ENCODE results near the gene RAB5A. TPM values are rescaled to one million over a fixed set of nuclear protein-coding genes. Genes with fewer than 3 reads are reported as not detected.

The RAB5A gene
- total RNA-seq, 4 donors from 2014 or later: 34.1 to 76.4 (median 60.0) TPM

DNA sequence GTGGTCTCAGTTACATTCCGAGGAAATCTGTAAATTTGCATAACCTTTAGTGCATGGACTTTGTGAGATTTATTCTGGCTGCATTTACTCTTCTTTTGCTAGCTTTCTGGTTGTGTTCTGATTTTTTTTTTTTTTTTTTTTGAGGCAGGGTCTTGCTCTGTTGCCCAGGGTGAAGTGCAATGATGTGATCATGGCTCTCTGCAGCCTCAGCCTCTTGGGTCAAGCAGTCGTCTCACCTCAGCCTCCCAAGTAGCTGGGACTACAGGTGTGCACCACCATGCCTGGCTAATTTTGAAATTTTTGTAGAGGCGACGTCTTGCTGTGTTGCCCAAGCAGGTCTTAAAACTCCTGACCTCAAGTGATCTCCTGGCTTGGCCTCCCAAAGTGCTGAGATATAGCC lies 12.6 kb downstream of the RAB5A start:
- no peak for TF ChIP-seq POLR2A (IDR thresholded peaks at IDR 0.05)
- TF ChIP-seq, protein P1, sequence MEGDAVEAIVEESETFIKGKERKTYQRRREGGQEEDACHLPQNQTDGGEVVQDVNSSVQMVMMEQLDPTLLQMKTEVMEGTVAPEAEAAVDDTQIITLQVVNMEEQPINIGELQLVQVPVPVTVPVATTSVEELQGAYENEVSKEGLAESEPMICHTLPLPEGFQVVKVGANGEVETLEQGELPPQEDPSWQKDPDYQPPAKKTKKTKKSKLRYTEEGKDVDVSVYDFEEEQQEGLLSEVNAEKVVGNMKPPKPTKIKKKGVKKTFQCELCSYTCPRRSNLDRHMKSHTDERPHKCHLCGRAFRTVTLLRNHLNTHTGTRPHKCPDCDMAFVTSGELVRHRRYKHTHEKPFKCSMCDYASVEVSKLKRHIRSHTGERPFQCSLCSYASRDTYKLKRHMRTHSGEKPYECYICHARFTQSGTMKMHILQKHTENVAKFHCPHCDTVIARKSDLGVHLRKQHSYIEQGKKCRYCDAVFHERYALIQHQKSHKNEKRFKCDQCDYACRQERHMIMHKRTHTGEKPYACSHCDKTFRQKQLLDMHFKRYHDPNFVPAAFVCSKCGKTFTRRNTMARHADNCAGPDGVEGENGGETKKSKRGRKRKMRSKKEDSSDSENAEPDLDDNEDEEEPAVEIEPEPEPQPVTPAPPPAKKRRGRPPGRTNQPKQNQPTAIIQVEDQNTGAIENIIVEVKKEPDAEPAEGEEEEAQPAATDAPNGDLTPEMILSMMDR (IDR thresholded peaks at IDR 0.05): no peak
- Histone ChIP-seq H3K4me1 (peaks cover 0 to 3% of the 10 kb centered on the region in 2 donors), H3K27me3 (no peaks in the 10 kb centered on the region), H3K9me3 (no peaks in the 10 kb centered on the region), H3K4me3 (no peak overlapping the region), H3K36me3 (no peaks in the 10 kb centered on the region), H3K27ac (no peak overlapping the region)
- intact Hi-C loops (cut with DNase I; ENCODE audit: low total_unique reads): no loop called here
- DNase-seq: no peak

DNA sequence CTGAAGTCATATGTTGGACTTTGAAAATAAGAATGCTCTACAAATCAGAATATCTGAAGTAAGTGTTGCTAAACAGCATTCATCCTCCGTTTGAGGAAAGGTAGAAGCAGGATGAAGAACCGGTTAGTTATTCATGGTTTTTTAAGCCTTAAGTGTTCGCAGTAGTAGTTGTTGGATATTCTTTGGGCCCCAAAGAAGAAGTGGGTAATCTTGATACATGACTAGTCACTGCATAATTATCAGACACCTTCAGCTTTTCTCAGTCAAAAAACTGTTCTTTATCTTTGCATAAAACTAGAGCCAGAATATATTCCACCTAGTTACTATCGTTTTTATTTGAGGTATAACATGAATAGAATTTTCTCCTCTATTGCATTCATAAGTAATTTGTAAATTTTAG lies 13.8 kb downstream of the RAB5A start:
- TF ChIP-seq POLR2A (IDR thresholded peaks at IDR 0.05): no peak
- TF ChIP-seq, protein P1 (IDR thresholded peaks at IDR 0.05): no peak
- Histone ChIP-seq H3K4me3 (no peak overlapping the region), H3K27me3 (no peaks in the 10 kb centered on the region), H3K36me3 (no peaks in the 10 kb centered on the region), H3K4me1 (peaks cover 0 to 3% of the 10 kb centered on the region in 2 donors), H3K27ac (no peak overlapping the region), H3K9me3 (no peaks in the 10 kb centered on the region)
- intact Hi-C loops (cut with DNase I; ENCODE audit: low total_unique reads): no loop called here
- no peak for DNase-seq

DNA sequence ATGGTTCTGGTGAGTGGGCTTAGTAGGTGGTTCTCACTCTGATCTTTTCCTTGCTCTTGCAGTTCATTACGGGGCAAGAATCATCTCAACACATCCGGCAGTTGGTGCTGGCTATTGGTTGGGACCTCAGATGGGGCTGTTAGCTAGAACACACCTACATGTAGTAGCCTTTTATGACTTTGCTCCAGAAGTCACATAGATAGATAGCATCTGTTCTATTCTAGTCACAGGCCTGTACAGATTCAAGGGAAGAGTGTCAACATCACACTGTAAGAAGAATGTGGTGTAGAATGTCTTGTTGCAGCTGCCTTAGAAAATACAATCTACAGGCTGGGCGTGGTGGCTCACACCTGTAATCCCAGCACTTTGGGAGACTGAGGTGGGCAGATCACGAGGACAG lies 15.1 kb downstream of the RAB5A start:
- no peak overlapping the region for H3K4me3 ChIP-seq
- peaks cover 0 to 3% of the 10 kb centered on the region in 2 donors for H3K4me1 ChIP-seq
- TF ChIP-seq, protein P1 (IDR thresholded peaks at IDR 0.05): no peak
- no peak for TF ChIP-seq POLR2A (IDR thresholded peaks at IDR 0.05)
- no peaks in the 10 kb centered on the region for H3K36me3 ChIP-seq
- DNase-seq: no peak
- H3K9me3 ChIP-seq: no peaks in the 10 kb centered on the region
- H3K27me3 ChIP-seq: no peaks in the 10 kb centered on the region
- intact Hi-C loops (cut with DNase I; ENCODE audit: low total_unique reads): no loop called here
- H3K27ac ChIP-seq: no peak overlapping the region

DNA sequence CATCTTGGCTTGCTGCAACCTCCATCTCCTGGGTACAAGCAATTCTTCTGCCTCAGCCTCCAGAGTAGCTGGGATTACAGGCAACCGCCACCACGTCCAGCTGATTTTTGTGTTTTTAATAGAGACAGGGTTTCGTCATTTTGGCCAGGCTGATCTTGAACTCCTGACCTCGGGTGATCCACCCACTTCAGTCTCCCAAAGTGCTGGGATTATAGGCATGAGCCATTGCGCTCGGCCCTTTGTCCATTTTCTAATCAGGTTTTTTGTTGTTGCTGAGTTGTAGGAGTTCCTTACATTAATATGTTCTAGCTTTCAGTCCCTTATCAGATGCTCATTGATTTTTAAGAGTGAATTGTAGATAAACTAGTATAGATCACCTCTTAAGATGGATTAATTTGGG lies 20.3 kb downstream of the RAB5A start:
- no peak for DNase-seq
- TF ChIP-seq POLR2A (IDR thresholded peaks at IDR 0.05): no peak
- TF ChIP-seq, protein P1 (IDR thresholded peaks at IDR 0.05): no peak
- peaks cover 0 to 3% of the 10 kb centered on the region in 2 donors for H3K4me1 ChIP-seq
- H3K9me3 ChIP-seq: no peaks in the 10 kb centered on the region
- intact Hi-C loops (cut with DNase I; ENCODE audit: low total_unique reads): no loop called here
- no peaks in the 10 kb centered on the region for H3K36me3 ChIP-seq
- no peaks in the 10 kb centered on the region for H3K27me3 ChIP-seq
- H3K4me3 ChIP-seq: no peak overlapping the region
- H3K27ac ChIP-seq: no peak overlapping the region

DNA sequence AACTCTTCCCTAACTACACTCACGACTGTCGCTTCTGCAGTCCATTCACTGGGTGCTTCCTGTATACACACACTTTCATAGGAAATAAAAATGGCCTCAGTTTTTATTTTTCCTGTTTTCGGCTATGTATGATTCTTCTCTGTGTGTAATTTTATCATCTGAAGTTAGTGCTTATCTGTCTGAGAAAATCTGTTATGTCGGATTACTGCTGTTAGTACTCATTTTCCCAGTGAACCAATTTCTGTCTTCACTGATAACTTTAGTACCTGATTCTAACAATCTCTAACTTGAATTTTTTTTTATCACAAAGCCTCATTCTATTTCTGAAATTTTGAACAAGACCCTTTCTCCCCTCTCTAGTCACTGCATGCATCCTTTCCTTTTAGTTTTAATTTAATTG lies 20.9 kb downstream of the RAB5A start:
- intact Hi-C loops (cut with DNase I; ENCODE audit: low total_unique reads): no loop called here
- Histone ChIP-seq H3K27ac (no peak overlapping the region), H3K36me3 (no peaks in the 10 kb centered on the region), H3K27me3 (no peaks in the 10 kb centered on the region), H3K4me3 (no peak overlapping the region), H3K4me1 (peaks cover 0 to 3% of the 10 kb centered on the region in 2 donors), H3K9me3 (no peaks in the 10 kb centered on the region)
- no peak for DNase-seq
- no peak for TF ChIP-seq POLR2A (IDR thresholded peaks at IDR 0.05)
- TF ChIP-seq, protein P1 (IDR thresholded peaks at IDR 0.05): no peak
